NCI-H1436 (cell line): ENCODE results near the gene NMB.
A peak's percentile ranks its signal among the peaks of the same experiment; 100 is the strongest.
"Not testable (repeated sequence)": the region's sequence is repeated elsewhere in the genome, so short reads cannot be mapped to it uniquely, and the experiment has no call there.

Source experiments
- DNase-seq: peaks from one replicate; lab custom pipeline; 2025; lab: John Stamatoyannopoulos, UW

The NMB gene

DNA sequence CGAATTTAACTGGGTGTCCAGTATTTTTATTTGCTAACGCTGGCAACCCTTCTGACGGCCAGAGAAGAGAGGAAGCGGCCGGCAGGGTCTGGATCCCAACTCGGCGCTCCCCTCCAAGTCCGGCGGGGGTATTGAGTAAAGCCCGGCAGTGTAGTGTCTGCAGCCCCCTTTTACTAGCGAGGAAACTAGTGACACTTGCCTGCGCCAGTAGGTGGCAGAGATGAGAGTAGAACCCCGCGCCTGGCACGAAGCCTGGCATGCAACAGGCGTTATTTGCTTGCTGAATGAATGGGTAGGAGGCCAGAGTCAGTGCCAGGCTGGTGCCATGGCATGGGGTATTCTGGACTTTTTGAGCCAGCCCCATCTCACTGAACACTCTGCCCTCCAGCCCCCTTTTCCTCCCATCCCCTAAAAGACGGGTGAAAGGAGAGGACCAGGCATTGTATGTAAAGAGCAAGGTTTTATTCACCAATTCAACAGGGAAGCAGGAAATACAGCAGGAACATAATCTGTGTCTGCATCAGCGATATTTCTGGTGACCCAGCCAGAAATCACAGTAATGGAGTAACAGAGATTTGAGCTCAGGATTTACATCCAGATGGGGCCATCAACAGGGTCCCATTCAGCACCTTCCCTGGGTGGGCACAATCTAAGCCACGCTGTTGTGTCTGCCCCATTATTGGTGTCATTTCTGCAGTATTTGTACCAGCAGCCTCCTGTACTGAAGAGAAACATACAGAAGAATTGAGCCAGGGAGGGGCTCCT, 3.1 kb downstream of the NMB start:
- DNase-seq = peak; percentile 81

DNA sequence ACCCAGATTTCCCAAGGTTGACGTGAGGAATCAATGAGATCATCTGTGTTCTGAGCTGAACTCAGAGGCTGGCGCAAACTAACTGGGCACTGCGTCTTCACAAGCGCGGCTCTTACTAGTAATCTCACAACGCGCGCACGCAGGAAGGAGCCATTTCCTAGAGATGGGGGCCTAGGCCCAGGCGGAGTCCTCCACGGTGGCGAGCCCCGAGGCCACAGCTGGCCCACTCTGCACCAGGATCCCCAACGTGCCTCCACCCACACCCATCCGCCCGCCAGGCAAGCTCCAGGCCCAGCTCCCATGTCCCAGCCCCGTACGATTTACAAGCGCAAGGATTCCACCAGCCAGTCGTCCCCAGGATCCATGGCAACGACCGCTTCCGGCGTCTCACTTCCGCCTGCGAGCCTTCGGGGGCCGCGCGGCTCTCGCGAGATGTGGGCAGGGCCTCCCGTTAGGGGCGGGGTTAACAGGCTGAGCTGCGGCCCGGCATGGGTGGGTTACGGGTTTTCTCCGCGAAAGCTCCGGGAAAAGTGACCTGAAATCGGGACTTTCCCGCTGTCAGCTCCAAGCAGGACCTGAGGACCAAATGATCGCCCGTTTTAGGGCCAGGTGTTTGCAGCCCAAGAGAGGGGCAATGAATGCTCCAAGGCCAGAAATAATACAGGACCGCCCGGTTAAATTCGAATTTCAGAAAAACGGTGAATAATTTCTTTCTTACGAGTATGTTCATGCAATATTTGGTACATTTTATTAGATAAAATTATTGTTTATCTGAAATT, 3.9 kb downstream of the NMB start, which contains the start of gene WDR73:
Gene WDR73 (minus strand): TSS at position 374 of the 779 bp plus-strand sequence. CDS start 9 bp downstream, at position 365.
- peak; percentile 89 for DNase-seq

DNA sequence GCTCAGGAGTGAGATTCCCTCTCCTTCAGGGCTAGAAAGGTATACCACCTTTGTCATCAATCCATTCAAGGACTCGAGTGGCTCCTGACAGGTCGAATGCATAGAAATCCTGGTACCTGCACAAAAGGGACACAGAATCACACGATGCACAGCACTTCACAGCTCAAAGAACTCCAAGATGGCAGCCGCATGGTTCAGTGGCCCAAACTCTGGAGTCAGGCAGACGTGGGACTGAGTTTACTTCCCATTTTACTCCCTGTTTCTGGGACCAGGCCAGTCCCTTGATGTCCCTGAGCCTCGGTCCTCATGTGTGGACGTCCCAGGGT, 4.5 kb downstream of the NMB start:
- DNase-seq = no peak

DNA sequence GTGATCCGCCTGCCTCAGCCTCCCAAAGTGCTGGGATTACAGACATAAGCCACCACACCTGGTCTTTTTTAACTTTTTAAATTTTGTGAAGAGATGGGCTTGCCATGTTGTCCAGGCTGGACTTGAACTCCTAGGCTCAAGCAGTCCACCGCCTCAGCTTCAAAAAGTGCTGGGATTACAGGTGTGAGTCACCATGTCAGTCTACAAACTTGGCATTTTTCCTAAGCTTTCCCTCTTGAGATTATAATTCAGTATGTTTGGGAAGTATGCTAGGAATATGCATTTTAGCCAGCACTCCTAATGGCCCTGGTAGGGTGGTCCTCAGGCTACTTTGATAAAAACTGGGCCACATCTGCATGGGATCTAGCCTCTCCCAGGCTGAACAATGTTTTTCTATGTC, 8.3 kb downstream of the NMB start:
- no peak for DNase-seq

DNA sequence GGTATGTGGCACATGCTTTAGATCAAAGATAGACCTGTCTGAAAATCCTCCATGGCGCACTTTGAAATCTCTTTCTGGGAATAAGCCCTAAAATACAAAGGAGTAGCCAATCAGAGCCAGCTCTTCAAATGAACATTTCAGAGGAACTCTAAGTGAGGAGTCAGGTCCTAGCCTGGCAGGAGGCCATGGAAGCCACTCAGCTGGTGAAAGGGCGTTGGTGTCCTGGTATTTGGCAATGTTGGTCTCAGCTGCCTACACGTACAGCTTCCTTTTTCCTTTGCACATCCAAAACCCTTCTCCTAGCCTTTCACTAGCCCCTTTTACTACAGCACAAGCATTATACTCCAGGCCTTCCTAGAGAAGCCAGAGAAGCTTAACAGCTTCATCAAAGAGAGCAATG, 9.5 kb downstream of the NMB start:
- no peak for DNase-seq

DNA sequence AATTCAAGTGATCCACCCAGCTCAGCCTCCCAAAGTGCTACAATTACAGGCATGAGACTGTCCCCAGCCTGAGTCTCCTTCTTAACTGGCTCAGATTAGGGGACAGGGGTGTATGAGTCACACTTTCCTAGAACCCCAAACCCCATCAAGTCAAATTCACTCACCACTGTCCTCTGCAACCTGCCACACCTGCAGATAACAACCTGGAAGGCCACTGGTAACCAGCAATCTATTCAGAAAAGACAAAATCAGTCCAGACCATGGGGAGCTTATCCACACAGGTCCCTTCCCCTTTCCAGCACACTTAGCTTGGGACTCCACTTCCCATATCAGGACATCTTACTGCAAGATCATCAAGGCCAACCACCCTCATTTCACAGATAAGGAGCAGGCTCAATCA, 10.3 kb downstream of the NMB start:
- DNase-seq = no peak

DNA sequence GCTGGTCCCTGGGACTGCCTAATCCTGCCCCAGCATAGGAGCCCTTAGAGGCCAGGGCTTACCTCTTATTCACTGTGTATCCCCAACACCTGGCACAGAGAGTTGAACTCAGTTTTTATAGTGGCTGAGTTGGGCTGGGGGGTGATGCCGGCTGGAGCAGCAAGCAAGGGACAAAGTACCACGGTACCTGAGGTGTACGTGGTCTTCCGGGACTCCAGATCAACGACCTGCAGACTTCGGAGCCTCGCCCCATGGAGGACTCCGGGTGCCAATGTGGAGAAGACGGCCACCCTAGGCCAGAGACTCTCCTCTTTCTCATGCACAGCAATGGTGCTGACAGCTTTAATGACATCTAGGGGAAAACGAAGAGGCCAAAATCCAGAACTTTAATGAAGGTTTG, 12.0 kb downstream of the NMB start:
- DNase-seq = no peak

DNA sequence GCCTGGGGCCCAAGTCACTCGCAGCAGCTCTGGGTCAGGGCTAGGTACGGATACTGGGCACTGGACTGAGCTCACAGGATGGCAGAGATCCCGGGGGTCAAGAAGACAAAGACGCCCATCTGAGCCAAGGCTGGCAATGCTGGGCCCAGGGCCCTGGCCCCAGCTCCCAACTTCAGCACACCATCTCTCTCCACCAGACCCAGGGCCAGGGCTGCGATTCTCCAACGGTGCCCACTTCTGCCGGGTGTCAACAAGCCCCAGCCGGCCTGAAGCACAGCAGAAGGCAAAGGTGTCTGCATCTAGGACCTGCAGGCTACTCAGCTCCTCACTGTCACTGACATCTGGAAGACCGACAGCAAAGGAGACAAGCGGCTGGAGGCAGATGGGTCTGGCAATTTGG, 12.5 kb downstream of the NMB start:
- no peak for DNase-seq

DNA sequence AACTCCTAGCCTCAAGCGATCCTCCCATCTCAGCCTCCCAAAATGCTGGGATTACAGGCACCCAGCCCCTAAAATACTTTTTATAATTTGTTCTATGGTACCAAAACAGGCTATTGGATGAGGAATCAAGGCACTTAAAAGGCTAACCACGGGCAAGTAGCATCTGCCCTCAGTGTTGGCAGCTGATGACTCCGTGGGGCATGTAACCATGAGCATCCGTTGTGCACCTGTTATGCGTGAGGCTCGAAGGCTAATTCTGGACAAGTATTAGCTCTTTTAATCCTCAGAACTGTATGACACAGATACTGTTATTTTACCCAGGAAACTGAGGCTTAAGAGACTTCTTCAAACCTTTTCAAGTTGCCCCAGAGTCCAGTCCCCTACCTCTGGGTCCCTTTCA, 14.2 kb downstream of the NMB start:
- no peak for DNase-seq

DNA sequence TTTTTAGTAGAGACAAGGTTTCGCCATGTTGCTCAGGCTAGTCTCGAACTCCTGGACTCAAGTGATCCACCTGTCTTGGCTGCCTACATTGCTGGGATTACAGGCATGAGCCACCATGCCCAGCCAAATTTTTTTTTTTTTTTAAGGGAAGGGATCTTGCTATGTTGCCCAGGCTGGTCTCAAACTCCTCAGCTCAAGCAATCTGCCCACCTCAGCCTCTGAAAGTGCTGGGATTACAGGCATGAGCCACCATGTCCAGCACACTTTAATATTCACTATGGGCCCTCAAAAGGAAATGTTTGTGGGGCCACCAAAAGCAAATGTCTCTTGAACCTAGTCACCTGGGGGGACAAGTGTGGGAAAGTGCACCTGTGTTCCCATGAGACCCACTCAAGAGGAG, 15.4 kb downstream of the NMB start:
- DNase-seq = not testable (repeated sequence)

DNA sequence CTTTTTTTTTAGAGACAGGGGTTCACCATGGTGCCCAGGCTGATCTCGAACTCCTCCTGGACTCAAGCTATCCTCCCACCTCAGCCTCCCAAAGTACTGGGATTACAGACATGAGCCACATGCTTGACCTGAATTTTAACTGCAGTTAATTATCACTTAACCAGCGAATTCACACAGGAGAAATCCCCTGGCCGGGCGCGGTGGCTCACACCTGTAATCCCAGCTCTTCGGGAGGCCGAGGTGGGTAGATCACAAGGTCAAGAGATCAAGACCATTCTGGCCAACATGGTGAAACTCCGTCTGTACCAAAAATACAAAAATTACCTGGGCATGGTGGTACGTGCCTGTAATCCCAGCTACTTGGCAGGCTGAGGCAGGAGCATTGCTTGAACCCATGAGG, 16.1 kb downstream of the NMB start:
- not testable (repeated sequence) for DNase-seq

DNA sequence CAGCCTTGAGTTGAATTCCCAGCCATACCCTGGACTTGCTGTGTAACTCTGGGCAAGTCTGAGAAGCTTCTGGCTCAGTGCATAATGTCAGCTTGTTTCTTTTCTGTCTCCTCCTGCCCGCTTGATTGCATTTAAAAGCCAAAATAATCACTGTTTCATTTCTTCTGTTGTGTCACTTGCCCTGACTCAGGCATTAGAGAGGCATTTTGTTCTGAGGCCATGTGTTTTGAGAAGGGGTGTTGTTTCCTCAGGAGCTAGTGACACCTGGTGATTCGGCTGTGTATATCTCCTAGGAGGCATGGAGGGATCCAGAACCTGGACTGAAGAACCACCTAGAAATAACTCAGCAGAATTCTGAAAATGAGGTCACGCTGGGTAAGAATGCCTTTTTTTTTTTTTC, 19.9 kb downstream of the NMB start:
- no peak for DNase-seq

DNA sequence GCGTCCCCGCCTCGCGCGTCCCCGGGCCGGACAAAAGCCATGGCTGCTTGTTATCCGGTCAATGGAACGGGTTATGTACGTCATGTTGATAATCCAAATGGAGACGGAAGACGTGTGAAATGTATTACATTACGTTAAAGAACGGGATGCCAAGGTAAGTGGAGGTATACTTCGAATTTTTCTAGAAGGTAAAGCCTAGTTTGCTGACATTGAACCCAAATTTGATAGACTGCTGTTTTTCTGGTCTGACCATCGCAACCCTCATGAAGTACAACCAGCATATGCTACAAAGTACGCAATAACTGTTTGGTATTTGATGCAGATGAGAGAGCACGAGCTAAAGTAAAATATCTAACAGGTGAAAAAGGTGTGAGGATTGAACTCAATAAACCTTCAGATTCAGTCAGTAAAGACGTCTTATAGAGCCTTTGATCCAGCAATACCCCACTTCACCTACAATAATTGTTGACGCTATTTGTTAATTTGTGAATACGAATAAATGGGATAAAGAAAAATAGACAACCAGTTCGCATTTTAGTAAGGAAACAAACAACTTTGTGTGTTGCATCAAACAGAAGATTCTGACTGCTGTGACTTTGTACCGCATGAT, 23.7 kb downstream of the NMB start:
- no peak for DNase-seq

DNA sequence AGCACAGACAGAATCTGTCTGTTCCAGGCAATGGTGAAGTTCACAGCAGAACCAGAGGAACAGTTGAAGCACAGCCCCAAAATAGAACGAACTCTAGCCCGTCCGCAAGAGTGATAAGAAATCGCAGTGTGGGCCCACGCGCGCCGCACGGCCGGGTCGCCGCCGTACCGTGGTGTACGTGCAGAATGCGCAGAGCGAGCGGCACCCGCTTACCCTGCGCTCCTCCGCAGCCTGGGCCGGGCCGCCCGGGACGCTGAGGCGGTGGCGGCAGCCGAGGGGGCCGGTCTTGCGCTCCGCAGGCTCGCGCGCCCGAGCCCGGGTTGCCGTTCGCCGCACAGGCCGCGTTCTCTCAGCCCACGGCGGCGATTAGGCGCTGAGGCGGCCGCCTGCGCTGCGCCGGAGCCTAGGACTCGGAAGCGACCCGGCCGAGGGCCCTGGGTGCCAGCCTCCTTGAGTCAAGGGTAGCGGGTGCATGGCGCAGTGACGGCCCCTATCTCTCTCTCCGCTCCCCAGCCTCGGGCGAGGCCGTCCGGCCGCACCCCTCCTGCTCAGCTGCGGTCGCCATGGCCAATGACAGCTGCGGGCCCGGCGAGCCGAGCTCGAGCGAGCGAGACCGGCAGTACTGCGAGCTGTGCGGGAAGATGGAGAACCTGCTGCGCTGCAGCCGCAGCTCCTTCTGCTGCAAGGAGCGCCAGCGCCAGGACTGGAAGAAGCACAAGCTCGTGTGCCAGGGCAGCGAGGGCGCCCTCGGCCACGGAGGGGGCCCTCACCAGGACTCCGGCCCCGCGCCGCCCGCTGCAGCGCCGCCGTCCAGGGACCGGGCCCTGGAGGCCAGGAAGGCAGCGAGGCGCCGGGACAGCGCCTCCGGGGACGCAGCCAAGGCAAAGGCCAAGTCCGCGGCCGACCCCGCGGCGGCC, 24.4 kb downstream of the NMB start:
- peak; percentile 2 for DNase-seq

DNA sequence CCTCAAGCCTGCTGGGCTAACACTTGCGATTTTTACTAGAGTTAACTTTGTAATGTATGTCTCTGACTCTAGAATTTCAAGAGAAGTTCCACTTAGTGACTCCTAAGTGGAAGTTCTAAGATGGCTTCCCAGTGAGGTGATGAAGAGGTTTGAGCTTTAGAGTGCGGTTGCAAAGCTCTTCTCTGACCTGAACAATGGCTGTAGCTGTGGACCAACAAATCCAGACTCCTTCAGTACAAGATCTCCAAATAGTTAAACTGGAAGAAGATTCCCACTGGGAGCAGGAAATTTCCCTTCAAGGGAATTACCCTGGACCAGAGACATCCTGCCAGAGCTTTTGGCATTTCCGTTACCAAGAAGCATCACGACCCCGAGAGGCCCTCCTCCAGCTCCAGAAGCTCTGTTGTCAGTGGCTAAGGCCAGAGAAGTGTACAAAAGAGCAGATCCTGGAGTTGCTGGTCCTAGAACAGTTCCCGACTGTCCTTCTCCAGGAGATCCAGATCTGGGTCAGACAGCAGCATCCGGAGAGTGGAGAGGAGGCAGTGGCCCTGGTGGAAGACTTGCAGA, 26.2 kb downstream of the NMB start:
- DNase-seq = no peak

DNA sequence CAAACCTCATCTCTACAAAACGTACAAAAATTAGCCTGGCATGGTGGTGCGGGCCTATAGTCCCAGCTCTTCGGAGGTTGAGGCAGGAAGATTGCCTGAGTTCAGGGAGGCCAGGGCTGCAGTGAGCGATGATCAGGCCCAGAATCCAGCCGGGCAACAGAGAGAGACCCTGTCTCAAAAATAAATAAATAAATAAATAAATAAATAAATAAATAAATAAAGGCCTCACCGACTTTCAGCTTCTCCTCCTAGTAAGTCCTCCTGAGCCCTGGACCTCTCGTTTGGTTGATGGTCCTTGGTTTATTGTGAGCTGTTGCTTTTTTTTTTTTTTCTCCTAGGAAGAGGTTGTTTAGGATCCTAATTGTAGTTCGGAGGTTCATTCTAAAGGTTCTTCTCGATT, 29.0 kb downstream of the NMB start:
- no peak for DNase-seq

DNA sequence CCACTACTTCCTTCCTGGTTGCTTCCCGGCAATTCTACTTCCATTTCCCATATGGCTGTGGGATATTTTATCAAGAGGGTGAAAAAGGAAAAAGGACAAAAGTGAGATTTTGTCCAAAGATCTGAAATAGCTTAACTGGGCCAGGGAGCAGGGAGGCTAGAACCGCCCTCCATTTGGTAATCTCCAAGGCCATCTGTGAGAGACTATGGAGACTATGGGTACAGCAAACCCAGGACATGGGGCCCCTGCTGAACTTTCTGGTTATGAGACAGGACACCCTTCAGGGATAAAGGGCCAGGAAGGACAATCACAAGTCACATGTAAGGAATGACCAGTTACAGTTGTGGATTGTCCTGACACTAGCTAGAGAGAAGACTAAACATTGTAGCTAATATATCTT, 32.9 kb downstream of the NMB start:
- DNase-seq = no peak

DNA sequence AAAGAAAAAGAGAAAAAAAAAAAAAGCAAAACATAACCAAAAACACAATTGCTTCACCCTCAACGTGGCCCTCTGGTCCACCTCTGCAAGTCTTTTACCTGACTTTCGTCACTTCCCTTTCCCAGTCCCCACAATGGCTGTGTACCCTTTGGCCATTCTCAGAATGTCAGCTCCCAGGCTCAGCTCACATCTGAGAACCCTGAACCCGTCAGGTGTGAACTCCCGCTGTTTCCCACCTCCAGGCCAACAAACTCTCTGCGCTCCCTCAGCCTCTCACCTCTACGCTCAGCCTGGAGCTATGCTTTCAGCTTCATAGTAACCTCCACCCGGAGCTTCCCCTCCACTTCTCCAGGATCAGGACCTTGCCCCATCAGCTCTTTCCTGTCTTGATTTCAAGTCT, 33.6 kb downstream of the NMB start:
- DNase-seq = no peak

DNA sequence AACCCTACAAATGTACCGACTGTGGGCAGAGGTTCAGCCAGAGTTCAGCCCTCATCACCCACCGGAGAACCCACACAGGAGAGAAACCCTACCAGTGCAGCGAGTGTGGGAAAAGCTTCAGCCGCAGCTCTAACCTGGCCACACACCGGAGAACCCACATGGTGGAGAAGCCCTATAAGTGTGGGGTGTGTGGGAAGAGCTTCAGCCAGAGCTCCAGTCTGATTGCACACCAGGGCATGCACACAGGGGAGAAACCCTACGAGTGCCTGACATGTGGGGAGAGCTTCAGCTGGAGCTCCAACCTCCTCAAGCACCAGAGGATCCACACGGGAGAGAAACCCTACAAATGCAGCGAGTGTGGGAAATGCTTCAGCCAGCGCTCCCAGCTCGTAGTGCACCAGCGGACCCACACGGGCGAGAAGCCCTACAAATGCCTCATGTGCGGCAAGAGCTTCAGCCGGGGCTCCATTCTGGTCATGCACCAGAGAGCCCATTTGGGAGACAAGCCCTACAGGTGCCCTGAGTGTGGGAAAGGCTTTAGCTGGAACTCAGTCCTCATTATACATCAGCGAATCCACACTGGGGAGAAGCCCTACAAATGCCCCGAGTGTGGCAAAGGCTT, 36.5 kb downstream of the NMB start:
- DNase-seq = no peak

DNA sequence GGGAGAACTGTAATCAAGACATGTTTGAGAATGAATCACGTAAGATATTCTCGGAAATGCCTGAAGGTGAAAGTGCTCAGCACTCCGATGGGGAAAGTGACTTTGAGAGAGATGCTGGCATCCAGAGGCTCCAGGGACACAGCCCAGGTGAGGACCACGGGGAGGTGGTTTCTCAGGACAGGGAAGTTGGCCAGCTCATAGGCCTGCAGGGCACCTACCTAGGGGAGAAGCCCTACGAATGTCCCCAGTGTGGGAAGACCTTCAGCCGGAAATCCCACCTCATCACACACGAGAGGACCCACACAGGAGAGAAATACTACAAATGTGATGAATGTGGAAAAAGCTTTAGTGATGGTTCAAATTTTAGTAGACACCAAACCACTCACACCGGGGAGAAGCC, 37.4 kb downstream of the NMB start:
- DNase-seq = no peak

DNA sequence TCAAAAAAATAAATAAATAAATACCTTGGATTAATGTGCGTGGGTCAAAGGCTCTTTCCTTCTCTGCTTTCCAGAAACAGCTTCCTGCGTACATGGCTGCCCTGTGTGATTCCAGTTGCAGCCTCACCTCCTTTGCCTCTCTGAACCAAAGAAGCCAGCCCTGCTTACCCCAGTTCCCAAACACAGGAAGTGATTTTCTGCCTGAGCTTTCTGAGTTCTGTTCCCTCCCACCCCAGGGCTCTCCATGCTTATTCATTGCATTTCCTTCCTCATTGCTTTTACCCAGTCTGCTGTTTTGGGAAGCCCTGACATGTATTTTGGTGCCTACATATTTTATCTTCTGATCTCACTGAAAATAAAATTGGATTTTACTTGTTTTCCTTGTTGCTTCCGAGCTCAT, 41.8 kb downstream of the NMB start:
- DNase-seq = no peak
